GM12878 (cell line): Measurements from ENCODE around the gene NKTR. TPM values are rescaled to one million over a fixed set of nuclear protein-coding genes. Genes with fewer than 3 reads are reported as not detected.

Source experiments
- ATAC-seq: fragments of 200-7000 bp; cut with Tn5 transposase; 3 replicates; pipeline ENCODE4 v1.9.1; 2020; ENCODE audit warnings: mild to moderate bottlenecking, moderate library complexity
- BruUV-seq: library from RNA; stranded (reverse); fragments of 400-500 nt; replicated peaks from 2 replicates; lab custom pipeline; 2021; lab: Mats Ljungman, UMichigan
- CTCF ChIA-PET: fragments of 300-600 bp; sonication (Branson Sonifier 250); formaldehyde crosslinking; extraction: SDS; loops from one replicate; lab custom pipeline; 2021; ENCODE audit warnings: inconsistent platforms; lab: Yijun Ruan, JAX
- POLR2A ChIA-PET: fragments of 350-600 bp; formaldehyde crosslinking; extraction: SDS; loops from one replicate; lab custom pipeline; 2021; ENCODE audit warnings: inconsistent platforms; lab: Charles Lee
- RAD21 ChIA-PET: fragments of 300-600 bp; sonication (Branson Sonifier 250); formaldehyde crosslinking; loops from one replicate; lab custom pipeline; 2023; ENCODE audit warnings: antibody characterized with exemption; ENCODE audit not compliant: unreplicated experiment; lab: Charles Lee
- SMC1A ChIA-PET: fragments of 300-600 bp; sonication (Branson Sonifier 250); formaldehyde crosslinking; loops from one replicate; lab custom pipeline; 2023; ENCODE audit not compliant: unreplicated experiment, uncharacterized antibody; lab: Charles Lee
- DNase-seq: peaks from one replicate; pipeline ENCODE4 v3.0.0-alpha.2; 2011; ENCODE audit warnings: low read depth, low spot score
- FAIRE-seq: peaks from 3 replicates; lab custom pipeline; 2011; peaks lifted over from hg19 to GRCh38; lab: Jason Lieb, UNC
- H2AFZ ChIP-seq: 2 replicates; pipeline ENCODE4 v1.6.0; 2011; ENCODE audit warnings: low read depth, low read length, control low read depth; ENCODE audit not compliant: control insufficient read depth
- H3K27ac ChIP-seq: 2 replicates; pipeline ENCODE4 v1.5.1; 2011; ENCODE audit warnings: control low read depth; ENCODE audit not compliant: control insufficient read depth, insufficient read depth
- H3K27me3 ChIP-seq, 2 experiments: replicated peaks in 1 of 2; 2 replicates each; pipeline versions ENCODE4 v1.6.0 to v1.6.1; 2011; ENCODE audit warnings: low read length in 1 of 2; ENCODE audit not compliant: control insufficient read depth in 2 of 2, insufficient read depth in 2 of 2
- H3K36me3 ChIP-seq, 2 experiments: 2 replicates each; pipeline ENCODE4 v1.5.1; 2011; ENCODE audit warnings: low read length in 1 of 2; ENCODE audit not compliant: control insufficient read depth in 2 of 2, insufficient read depth in 2 of 2
- H3K4me1 ChIP-seq: 2 replicates; pipeline ENCODE4 v1.6.1; 2011; ENCODE audit warnings: mild to moderate bottlenecking, low read length, moderate library complexity, mixed read lengths; ENCODE audit not compliant: control insufficient read depth, insufficient read depth
- H3K4me2 ChIP-seq: 2 replicates; pipeline ENCODE4 v1.6.0; 2011; ENCODE audit warnings: control low read depth; ENCODE audit not compliant: control insufficient read depth, insufficient read depth
- H3K4me3 ChIP-seq: fragments of 200-600 bp; sonication (generic); 2 replicates; pipeline ENCODE4 v1.5.1; 2016
- H3K79me2 ChIP-seq: 2 replicates; pipeline ENCODE4 v1.6.0; 2011; ENCODE audit warnings: low read length; ENCODE audit not compliant: control insufficient read depth, insufficient read depth
- H3K9ac ChIP-seq: 2 replicates; pipeline ENCODE4 v1.8.0; 2011; ENCODE audit warnings: low read length, control low read depth, mixed read lengths; ENCODE audit not compliant: control insufficient read depth, insufficient read depth
- H3K9me3 ChIP-seq: replicated peaks from 3 replicates; pipeline ENCODE4 v1.5.1; 2011; ENCODE audit warnings: mild to moderate bottlenecking, low read length; ENCODE audit not compliant: control insufficient read depth, insufficient read depth
- H4K20me1 ChIP-seq: 2 replicates; pipeline ENCODE4 v1.6.0; 2011; ENCODE audit not compliant: control insufficient read depth, insufficient read depth
- ATF7 ChIP-seq: fragments of 450-650 bp; IDR thresholded peaks from 2 replicates; pipeline ENCODE4 v1.6.1; 2016; ENCODE audit warnings: low read depth, mild to moderate bottlenecking
- BACH1 ChIP-seq: fragments of 450-650 bp; IDR thresholded peaks from 2 replicates; pipeline ENCODE4 v1.6.1; 2017; ENCODE audit warnings: mild to moderate bottlenecking, borderline replicate concordance
- BRCA1 ChIP-seq: IDR thresholded peaks from 2 replicates; pipeline ENCODE4 v1.6.1; 2011; ENCODE audit warnings: low read depth, low read length, improper control_type of control experiment
- JUNB ChIP-seq: IDR thresholded peaks from 2 replicates; pipeline ENCODE4 v1.6.1; 2016; ENCODE audit warnings: antibody characterized with exemption, mild to moderate bottlenecking
- NR2C2 ChIP-seq: IDR thresholded peaks from 2 replicates; pipeline ENCODE4 v1.6.1; 2011; ENCODE audit warnings: borderline replicate concordance, low read depth; ENCODE audit not compliant: control insufficient read depth, insufficient read length
- SMAD1 ChIP-seq: fragments of 450-650 bp; IDR thresholded peaks from 2 replicates; pipeline ENCODE4 v1.6.1; 2018; ENCODE audit warnings: mild to moderate bottlenecking, low read depth; ENCODE audit not compliant: partially characterized antibody
- SPI1 ChIP-seq: IDR thresholded peaks from 2 replicates; pipeline ENCODE4 v1.6.1; 2011; ENCODE audit warnings: low read depth, mild to moderate bottlenecking, low read length, moderate library complexity, borderline replicate concordance; ENCODE audit not compliant: insufficient read depth
- WGBS: methylation state at CpG from one replicate; pipeline ENCODE4 v1.1.6; 2016; ENCODE audit warnings: low lambda C conversion rate; ENCODE audit not compliant: insufficient replicate concordance, insufficient coverage; ENCODE audit errors: missing lambda C conversion rate; 5-methylcytosine and 5-hydroxymethylcytosine counted together
- in situ Hi-C: fragments of 300-500 bp; cut with MboI; formaldehyde crosslinking; loops from 9 replicates; pipeline ENCODE4 v1.14.3; 2018; ENCODE audit warnings: mixed read lengths
- intact Hi-C: fragments of 100-400 bp; cut with micrococcal nuclease; formaldehyde crosslinking; loops from one replicate; pipeline ENCODE4 v1.14.2; 2022; ENCODE audit not compliant: unreplicated experiment
- polyA plus RNA-seq, 11 experiments: library from polyadenylated mRNA; depleted of rRNA in 4 of 11; unstranded in 6 of 11; stranded (reverse) in 5 of 11; fragments of >200 nt; fragmentation: Nextera tagmentation in 4 of 11; fragmentation: Illumina TruSeq in 1 of 11; extraction: Ambion mirVana in 4 of 11; extraction: Trizol in 1 of 11; gene quantifications; 1 replicate in 1 of 11; 2 replicates in 10 of 11; pipeline versions ENCODE4 v1.2.1 to v1.2.3, GENCODE V29; 2011 to 2016; ENCODE audit warnings: inconsistent platforms in 2 of 11, missing spikeins in 2 of 11, low read depth in 1 of 11
- total RNA-seq, 4 experiments: library from RNA; depleted of rRNA in 3 of 4; stranded (reverse); fragments of >200 nt in 3 of 4; fragmentation: Illumina TruSeq in 1 of 4; extraction: Trizol in 1 of 4; gene quantifications; 2 replicates each; pipeline versions ENCODE4 v1.2.1 to v1.2.3, GENCODE V29; 2013 to 2021
- TF ChIP-seq, protein P1 (sequence below): fragments of 450-650 bp; IDR thresholded peaks from 2 replicates; pipeline ENCODE4 v1.6.1; 2017; ENCODE audit warnings: antibody characterized with exemption, mild to moderate bottlenecking, moderate library complexity
- TF ChIP-seq, protein P2 (sequence below): fragments of 450-650 bp; conservative IDR thresholded peaks from 2 replicates; pipeline ENCODE4 v1.6.1; 2017; ENCODE audit warnings: mild to moderate bottlenecking, moderate library complexity
- TF ChIP-seq, protein P3 (sequence below): fragments of 450-650 bp; IDR thresholded peaks from 2 replicates; pipeline ENCODE4 v1.6.1; 2016; ENCODE audit warnings: mild to moderate bottlenecking

NKTR gene
- total and polyA plus RNA-seq, 10 of the 15 experiments (the other 5 are each of a cell fraction or from before 2014, with no cell fraction given), result 15.3 to 91.9 (median 55.3) TPM

DNA sequence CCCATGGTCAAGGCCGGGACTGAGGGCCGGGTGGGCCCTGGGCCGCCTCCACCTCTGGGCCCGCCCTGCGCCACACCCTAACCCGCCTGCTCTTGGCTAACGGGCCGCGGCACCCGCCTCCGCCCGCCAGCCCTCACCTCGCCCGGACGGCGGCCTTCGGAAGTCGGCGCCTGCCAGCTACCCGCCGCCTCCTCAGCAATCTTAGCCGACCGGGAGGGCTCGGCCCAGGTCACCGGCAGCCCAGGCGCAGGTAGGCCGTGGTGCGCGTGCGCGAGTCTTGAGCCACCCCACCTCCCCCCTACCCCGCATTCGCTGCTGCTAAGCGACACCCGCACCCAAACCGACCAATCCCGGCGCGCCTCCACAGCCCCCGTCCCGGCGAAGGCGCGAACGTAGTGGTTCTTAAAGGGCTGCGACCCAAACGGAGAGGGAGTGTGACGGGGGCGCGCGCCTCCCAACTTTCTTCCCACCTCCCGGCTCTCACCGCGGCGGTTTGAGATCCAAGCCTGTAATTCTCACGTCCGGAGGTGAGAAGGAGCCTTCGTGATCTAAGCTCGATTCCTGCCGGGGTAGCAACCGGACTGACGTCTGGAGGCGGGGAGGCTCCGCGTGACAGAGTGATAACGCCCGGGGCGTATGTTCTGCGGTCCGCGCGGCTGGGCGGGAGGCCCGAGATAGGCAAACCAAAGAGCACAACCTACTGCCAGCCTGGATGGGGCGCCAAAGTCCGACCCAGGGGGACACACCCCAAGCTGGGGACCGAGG is 18.6 kb upstream of the NKTR start, which contains the start of gene SEC22C:
Gene SEC22C (minus strand): TSS at position 259 of the 765 bp plus-strand sequence. CDS start 12,921 bp downstream, outside the sequence.
- H3K27me3 ChIP-seq, result no peaks in the 10 kb centered on the region
- no peaks in the 10 kb centered on the region for H4K20me1 ChIP-seq
- H3K4me1 ChIP-seq, result peaks cover 7% of the 10 kb centered on the region
- peak within 1 kb of the TSS; percentile 75 for H3K27ac ChIP-seq
- ChIA-PET RAD21 (interaction anchor here (1.0 to 3.1 kb wide), 10 partner anchors 8 to 386 kb away, joined by 3 to 16 read pairs (median 4); partner anchors contain the start of genes NKTR and SS18L2), CTCF (interaction anchor here (0.6 to 4.2 kb wide), 25 partner anchors 9 to 308 kb away, joined by 3 to 38 read pairs (median 4); partner anchors contain the start of genes NKTR and SS18L2), SMC1A (interaction anchor here (1.0 to 3.4 kb wide), 16 partner anchors 9 to 309 kb away, joined by 3 to 34 read pairs (median 6); partner anchors contain the start of genes NKTR and SS18L2), POLR2A (interaction anchor here (1.3 to 3.9 kb wide), 6 partner anchors 9 to 70 kb away, joined by 3 to 33 read pairs (median 12); partner anchors contain the start of genes NKTR and SS18L2)
- no peaks in the 10 kb centered on the region; the same call in 1 of the 3 replicates for H3K9me3 ChIP-seq
- intact Hi-C loops, result loop anchor here (1.0 kb wide), 1 partner anchor 8 kb away; the partner anchor contains the start of gene SS18L2
- H3K36me3 ChIP-seq, result no peaks in the 10 kb centered on the region; a peak in 1 of 4 replicates
- DNase-seq (peak; percentile 73), FAIRE-seq (peak; percentile 71), ATAC-seq (peak; percentile 96)
- H3K4me2 ChIP-seq, result peak within 1 kb of the TSS; percentile 86
- no TSS peak for BruUV-seq
- peak within 1 kb of the TSS; percentile 94 for H3K4me3 ChIP-seq
- H3K9ac ChIP-seq, result peak within 1 kb of the TSS; percentile 97
- peak within 1 kb of the TSS; percentile 96 for H2AFZ ChIP-seq
- under 1% methylated on average over 61 of the region's 77 CpGs for WGBS
- H3K79me2 ChIP-seq, result peaks cover 26% of the 10 kb centered on the region
- in situ Hi-C loops, result no loop called here
- TF ChIP-seq SPI1 (no peak), NR2C2 (no peak), SMAD1 (no peak), BACH1 (no peak; the same call in none of the 2 replicates), JUNB (no peak), ATF7 (peak; percentile 74), BRCA1 (0 out of 2 replicates have a peak, but pooled peaks have one; percentile 19)
- TF ChIP-seq, protein P1, sequence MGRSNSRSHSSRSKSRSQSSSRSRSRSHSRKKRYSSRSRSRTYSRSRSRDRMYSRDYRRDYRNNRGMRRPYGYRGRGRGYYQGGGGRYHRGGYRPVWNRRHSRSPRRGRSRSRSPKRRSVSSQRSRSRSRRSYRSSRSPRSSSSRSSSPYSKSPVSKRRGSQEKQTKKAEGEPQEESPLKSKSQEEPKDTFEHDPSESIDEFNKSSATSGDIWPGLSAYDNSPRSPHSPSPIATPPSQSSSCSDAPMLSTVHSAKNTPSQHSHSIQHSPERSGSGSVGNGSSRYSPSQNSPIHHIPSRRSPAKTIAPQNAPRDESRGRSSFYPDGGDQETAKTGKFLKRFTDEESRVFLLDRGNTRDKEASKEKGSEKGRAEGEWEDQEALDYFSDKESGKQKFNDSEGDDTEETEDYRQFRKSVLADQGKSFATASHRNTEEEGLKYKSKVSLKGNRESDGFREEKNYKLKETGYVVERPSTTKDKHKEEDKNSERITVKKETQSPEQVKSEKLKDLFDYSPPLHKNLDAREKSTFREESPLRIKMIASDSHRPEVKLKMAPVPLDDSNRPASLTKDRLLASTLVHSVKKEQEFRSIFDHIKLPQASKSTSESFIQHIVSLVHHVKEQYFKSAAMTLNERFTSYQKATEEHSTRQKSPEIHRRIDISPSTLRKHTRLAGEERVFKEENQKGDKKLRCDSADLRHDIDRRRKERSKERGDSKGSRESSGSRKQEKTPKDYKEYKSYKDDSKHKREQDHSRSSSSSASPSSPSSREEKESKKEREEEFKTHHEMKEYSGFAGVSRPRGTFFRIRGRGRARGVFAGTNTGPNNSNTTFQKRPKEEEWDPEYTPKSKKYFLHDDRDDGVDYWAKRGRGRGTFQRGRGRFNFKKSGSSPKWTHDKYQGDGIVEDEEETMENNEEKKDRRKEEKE, result no peak
- TF ChIP-seq, protein P2, sequence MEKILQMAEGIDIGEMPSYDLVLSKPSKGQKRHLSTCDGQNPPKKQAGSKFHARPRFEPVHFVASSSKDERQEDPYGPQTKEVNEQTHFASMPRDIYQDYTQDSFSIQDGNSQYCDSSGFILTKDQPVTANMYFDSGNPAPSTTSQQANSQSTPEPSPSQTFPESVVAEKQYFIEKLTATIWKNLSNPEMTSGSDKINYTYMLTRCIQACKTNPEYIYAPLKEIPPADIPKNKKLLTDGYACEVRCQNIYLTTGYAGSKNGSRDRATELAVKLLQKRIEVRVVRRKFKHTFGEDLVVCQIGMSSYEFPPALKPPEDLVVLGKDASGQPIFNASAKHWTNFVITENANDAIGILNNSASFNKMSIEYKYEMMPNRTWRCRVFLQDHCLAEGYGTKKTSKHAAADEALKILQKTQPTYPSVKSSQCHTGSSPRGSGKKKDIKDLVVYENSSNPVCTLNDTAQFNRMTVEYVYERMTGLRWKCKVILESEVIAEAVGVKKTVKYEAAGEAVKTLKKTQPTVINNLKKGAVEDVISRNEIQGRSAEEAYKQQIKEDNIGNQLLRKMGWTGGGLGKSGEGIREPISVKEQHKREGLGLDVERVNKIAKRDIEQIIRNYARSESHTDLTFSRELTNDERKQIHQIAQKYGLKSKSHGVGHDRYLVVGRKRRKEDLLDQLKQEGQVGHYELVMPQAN, result peak; percentile 65
- TF ChIP-seq, protein P3, sequence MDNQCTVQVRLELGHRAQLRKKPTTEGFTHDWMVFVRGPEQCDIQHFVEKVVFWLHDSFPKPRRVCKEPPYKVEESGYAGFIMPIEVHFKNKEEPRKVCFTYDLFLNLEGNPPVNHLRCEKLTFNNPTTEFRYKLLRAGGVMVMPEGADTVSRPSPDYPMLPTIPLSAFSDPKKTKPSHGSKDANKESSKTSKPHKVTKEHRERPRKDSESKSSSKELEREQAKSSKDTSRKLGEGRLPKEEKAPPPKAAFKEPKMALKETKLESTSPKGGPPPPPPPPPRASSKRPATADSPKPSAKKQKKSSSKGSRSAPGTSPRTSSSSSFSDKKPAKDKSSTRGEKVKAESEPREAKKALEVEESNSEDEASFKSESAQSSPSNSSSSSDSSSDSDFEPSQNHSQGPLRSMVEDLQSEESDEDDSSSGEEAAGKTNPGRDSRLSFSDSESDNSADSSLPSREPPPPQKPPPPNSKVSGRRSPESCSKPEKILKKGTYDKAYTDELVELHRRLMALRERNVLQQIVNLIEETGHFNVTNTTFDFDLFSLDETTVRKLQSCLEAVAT, result peak; percentile 64
